ENCODE results near the gene ZNF467.

ZNF467 gene

GRCh38 chr7:149785983-149786382 is 12.6 kb upstream of the ZNF467 start:
- no peak for DNase-seq (ENCODE audit: low read depth in 2 of 2)

DNA sequence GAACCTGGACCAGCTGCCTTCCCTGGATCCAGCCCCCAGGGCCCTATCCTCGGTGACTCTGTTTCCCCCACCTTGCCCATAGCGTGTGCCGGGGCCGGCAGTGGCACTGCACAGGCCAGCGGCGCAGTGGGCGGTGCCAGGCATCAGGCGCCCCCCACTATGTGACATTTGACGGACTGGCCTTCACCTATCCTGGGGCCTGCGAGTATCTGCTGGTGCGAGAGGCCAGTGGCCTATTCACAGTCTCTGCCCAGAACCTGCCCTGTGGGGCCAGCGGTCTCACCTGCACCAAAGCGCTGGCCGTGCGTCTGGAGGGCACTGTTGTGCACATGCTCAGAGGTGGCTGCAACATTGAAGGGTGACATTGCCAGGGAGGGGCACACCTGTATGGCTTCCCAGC is 12.0 kb upstream of the ZNF467 start:
- DNase-seq (ENCODE audit: low read depth in 2 of 2): no peak

- DNase-seq (ENCODE audit: low read depth in 2 of 2): no peak
Measured at GRCh38 chr7:149784251-149784608, 10.8 kb upstream of the ZNF467 start.

- DNase-seq (ENCODE audit: low read depth in 2 of 2): no peak
Measured at GRCh38 chr7:149783386-149784250, 10.2 kb upstream of the ZNF467 start.

GRCh38 chr7:149782682-149783345 is 9.4 kb upstream of the ZNF467 start:
- DNase-seq (ENCODE audit: low read depth in 2 of 2): no peak

DNA sequence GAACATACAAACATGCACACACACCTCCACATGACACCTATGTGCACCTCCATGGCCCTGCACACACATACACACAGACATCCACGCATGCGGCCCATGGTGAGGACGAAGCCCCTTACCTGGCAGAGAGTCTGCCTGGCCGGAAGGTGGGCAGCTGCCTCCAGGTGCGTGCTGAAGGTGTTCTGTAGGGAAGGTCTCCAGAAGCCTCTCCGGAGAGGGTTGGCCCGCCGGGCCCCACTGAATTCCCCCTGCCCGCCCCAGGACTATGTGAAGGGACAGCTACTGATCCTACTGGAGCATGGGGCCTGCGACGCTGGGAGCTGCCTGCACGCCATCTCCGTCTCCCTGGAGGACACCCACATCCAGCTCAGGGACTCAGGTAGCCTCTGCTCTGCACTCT is 8.5 kb upstream of the ZNF467 start:
- DNase-seq (ENCODE audit: low read depth in 2 of 2): no peak

DNA sequence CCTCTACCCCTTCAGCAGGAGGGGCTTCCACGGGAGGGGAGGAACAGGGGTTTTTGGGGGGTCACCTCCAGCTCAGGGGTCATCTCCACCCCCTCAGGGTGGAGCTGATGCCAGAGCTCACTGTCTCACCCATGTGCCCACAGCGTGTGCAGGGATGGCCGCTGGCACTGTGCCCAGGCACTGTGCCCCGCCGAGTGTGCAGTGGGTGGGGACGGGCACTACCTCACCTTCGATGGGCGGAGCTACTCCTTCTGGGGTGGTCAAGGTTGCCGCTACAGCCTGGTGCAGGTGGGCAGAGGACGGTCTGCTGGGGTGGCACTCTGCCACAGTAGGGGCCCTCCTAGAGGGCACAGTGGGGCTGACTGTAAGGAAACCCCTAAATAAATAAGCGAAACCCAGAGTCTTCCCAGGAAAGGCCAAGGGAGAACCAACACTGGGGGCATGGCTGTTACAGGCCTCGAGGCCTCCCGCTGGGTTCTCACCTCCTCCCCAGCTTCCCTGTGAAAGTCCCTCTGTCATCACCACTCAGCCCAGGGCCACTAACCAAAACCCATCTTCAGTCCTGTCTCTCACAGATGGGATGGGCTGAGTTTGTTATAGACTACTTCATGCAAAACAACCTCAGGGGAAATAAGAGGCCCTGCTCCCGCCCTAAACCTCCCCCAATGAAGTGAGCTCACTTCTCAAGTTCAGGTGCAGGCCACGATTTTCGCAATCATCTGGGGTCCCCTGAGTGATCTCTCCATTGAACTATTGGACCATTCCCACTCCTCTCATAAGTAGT is 7.4 kb upstream of the ZNF467 start:
- DNase-seq (ENCODE audit: low read depth in 2 of 2): no peak

GRCh38 chr7:149780056-149780455 is 6.7 kb upstream of the ZNF467 start:
- no peak for DNase-seq (ENCODE audit: low read depth in 2 of 2)

DNA sequence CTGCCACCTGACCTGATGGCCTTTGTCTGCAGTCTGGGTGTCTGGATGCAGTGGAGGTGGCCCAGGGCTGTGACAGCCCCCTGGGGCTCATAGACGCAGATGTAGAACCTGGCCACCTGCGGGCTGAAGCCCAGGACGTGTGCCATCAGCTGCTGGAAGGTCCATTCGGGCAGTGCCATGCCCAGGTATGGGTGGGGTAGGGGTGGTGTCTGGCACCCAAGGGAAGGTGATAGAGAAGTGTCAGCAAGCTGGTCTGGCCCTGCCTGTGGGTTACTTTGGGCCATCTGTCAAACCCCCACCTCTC is 6.1 kb upstream of the ZNF467 start:
- DNase-seq (ENCODE audit: low read depth in 2 of 2): no peak

DNA sequence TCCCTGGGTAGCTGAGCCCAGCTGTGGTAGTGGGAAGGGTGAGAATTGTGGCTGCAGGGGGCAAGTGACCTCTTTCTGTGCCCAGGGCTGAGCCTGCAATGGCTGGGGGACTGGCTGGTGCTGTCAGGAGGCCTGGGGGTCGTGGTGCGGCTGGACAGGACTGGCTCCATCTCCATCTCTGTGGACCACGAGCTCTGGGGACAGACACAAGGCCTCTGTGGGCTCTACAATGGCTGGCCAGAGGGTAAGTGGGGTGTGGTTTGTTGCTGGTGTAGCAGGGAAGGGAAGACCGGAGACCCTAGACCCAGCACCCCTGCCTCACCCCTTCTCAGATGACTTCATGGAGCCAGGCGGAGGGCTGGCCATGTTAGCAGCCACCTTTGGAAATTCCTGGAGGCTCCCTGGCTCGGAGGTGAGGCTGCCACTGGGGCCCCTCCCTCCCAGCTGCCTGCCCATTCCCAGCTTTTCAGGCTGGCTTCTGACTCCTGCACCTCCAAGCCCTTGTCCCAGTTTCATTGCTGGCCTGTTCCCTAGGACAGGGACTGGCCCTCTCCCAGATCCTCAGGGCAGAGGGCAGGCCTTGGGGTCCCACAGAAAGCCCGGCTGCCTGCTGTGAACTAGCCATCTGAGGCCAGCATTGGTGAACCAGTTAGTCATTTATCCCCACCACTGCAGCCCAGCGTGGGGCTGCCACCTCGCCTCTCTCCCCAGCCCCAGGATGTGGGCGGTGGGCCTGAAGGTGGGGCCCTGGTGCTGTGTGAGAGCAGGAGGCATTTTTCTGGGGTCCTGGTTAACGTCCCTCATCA is 5.5 kb upstream of the ZNF467 start:
- DNase-seq (ENCODE audit: low read depth in 2 of 2): no peak

DNA sequence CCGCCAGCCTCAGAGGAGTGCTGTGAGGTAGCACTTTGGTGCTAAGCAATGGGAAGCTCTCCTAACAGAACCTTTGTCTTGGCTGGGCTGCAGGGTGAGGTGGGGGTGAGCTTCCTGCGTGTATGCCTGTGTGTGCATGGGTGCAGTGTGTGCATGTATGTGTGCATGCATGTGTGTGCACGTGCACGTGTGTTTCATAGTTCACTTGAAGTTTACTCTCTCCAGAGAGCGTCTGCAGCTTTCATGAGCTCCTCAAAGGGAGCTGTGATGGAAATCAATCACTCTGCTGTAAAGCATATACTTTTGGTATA is 4.9 kb upstream of the ZNF467 start:
- no peak for DNase-seq (ENCODE audit: low read depth in 2 of 2)

DNA sequence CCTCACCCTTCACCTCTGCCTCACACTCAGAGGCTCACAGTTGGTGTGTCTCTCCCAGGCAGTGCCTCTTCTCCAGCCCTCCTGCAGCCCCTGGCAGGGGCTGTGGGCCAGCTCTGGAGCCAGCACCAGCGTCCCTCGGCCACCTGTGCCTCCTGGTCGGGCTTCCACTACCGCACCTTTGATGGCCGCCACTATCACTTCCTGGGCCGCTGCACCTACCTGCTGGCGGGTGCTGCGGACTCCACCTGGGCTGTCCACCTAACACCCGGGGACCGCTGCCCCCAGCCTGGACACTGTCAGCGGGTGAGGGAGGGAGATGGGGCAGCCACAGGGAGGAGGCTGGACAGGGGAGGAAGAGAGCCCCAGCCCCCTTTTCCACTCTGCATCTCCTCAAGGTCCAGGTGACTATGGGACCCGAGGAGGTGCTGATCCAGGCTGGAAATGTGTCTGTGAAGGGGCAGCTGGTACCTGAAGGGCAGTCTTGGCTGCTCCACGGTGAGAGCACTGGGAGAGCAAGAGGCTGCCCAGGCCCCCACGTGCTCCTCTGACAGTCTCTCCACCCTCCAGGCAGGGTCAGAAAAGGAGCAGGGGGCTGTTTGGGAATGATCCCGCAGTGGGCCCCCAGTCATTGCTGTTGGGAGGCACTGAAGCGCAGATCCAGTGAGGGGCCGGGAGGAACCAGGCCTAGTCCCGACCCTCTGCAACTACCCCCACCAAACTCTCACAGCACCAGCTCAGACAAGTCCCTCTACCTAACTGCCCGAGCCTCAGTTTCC is 4.4 kb upstream of the ZNF467 start:
- no peak for DNase-seq (ENCODE audit: low read depth in 2 of 2)

DNA sequence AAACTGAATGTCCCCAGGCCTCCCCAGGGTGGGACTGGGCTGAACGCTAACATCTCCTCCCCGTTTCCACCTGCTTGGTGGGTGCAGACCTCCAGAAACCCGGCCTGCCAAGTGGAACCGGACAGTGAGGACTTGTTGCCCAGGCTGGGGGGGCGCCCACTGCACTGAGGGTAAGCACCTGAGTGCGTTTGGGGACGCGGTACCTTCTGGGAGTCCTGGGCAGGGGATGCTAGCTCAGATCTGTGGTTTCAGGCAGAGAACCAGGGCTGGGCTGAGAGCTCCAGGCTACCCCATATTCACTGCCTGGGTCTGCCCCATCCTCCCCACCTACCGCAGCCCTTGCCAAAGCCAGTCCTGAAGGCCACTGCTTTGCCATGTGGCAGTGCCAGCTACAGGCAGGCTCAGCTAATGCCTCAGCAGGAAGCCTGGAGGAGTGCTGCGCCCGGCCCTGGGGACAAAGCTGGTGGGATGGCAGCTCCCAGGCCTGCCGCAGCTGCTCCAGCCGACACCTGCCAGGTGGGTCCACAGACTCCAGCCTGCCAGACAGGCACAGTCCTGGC is 3.5 kb upstream of the ZNF467 start:
- DNase-seq (ENCODE audit: low read depth in 2 of 2): no peak

DNA sequence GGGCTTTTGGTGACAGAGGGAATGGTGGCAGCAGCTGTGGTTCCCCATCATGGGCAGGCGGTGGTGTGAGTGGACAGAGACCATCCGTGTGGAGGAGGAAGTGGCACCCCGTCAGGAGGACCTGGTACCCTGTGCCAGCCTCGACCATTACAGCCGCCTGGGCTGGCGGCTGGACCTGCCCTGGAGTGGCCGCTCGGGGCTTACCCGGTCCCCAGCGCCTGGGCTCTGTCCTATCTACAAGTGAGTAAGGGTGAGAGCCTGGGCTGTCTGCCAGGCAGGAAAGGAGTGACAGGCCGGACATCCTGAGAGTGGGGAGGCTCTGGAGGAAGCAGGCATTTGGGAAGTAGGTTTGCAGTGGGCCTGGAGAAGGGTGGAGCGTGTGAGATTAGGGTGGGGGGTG is 2.9 kb upstream of the ZNF467 start:
- no peak for DNase-seq (ENCODE audit: low read depth in 2 of 2)

DNA sequence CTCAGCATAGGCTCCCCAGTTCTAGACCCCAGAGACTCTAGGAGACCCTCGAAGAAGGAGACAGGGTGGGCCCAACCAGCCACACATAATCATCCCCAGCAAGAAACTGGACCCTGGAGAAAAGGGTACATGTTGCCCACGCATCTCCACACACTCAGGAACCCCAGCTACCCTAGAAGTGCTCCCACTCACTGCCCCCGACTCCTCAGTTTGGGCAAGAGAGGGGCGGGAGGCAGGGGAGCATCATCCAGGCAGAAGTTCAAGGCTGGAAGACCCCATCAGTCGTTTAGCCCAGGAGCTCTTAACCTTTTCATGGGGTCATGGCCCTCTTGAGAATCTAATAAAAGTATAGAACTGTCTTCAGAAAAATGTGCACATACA is 1.8 kb upstream of the ZNF467 start:
- DNase-seq (ENCODE audit: low read depth in 2 of 2): no peak

DNA sequence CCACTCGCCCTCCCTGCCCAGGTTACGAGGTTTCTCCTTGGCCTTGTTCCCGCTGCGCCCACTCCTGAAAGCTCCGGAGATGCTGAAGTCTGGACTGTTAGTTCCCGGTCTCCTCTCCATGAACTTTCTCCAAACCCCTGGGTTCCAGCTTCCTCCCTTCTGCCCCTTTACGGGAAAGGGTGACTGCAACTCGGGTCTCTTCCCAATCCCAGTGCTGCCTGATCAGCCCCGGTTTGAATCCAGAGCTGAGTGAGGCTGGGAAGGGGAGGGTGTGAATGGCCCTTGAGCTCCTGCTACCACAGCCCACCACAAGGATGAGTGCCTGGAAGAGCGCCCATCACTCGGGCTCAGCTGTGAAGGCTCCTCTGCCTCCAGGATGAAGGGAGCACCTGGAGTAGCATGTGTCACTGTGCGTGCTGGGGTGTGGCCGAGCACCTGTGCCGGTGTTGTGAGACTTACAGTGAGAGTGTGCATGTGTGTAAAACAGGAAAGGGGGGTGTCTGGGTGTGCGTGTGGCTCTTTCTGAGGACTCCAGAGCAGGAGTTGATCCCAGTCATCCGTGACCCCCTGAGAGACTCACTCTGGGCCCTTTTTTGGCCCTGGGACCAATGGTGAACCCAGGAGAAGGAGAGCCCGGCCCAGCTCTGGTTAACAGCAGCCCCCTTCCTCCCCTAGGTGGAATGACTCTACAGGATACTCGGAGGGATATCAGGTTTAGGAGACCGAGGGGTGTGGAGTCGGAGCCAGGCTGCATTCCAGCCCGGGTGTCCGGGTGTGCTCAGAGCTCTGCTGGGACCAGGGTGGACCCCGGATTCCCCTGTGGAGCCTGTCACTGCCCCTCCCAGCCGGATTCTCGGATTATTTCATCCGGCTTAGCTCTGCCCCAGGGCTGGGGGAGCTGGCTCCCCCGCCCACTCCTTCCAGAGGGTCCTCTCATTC is 1.1 kb upstream of the ZNF467 start:
- no peak for DNase-seq (ENCODE audit: low read depth in 2 of 2)

GRCh38 chr7:149772956-149773434 is 393 bp downstream of the ZNF467 start:
- DNase-seq (ENCODE audit: low read depth in 2 of 2): no peak

- no peak for DNase-seq (ENCODE audit: low read depth in 2 of 2)
Measured at GRCh38 chr7:149772241-149772955, 990 bp downstream of the ZNF467 start.

- DNase-seq (ENCODE audit: low read depth in 2 of 2): peak; percentile 76 to 80
Measured at GRCh38 chr7:149771720-149772240, 1.6 kb downstream of the ZNF467 start.

All from stimulated activated CD4-positive, alpha-beta T cell treated with anti-CD3 and anti-CD28 coated beads, Interleukin-4, amount 100 ng/mL, for 48 hours (primary cell).